Measurements from ENCODE around the gene UNC5B.

UNC5B gene

DNA sequence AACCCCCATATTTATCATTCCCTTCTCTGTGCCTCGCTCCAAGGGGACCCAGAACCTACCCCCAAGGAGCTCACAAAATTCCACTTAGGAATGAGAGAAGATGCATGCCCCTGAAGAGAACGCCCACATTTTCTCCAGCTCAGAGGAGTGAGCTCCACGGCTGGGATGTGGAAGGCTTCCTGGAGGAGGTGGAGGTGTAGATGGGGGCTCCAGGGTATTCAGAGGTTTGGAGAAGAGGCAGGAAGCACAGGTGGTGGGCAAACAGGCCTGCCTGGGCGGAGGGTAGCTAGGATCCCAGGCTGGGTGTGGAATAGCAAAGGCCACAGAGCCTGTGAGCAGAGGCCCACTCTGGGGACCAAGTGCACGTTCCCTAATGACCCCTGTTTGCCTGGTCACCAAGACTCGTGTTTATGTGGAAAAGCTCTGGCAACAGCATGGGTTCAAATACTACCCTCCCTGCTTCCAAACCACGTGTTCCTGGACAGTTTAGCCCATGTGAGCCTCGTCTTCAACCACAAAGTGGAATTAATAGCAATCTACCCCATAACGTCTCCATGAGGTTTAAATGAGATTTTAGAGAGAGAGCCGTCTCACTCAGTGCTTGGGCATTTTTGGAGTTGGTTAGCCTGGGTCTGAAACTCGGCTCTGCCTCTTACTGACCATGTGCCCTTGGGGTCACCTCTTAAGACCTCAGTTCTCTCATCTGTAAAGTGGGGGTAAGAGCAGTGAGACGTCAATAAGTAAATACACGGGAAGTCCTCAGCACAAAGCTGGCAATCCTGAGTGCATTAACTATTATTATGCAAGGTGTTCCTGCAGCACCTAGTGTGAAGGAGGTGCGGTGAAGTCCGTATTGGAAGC is 24.7 kb downstream of the UNC5B start:
- TF ChIP-seq GATA3 (IDR thresholded peaks at IDR 0.05; ENCODE audit: low read depth, low read length) (no peak), GATA2 (IDR thresholded peaks at IDR 0.05; ENCODE audit: low read depth, low read length) (no peak)

DNA sequence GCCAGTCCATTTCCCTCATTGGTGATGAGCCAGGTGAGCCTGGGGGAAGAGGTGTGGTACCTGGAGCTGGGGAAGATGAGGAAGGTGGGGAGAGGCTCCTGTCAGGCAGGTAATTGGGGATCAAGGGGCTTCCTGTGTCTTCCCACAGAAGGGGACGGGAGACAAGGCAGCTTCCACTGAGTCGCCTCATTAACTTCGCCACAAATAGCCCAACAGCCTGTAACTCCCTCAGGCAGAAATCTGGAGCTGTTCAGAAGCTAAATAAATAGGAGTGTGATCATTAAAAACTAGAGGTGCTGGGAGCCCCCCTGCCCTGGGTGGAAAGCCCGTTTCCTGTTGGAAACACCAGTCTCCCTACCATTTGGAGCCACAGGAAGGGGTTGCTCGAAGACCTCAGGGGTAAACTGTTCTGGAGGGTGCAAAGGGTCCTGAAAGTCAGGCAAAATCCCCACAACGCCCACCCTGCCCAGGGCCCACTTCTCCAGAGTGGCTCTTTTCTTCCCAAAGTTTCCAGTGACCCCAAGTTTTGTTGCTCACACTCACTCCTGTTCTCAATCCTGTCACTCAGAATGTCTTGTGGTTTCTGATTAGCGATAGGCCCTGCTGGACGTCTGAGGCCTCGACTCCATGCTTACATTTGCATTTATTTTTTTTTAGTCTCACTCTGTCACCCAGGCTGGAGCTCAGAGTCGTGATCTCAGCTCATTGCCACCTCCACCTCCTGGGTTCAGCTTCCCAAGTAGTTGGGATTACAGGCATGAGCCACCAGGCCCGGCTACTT is 25.7 kb downstream of the UNC5B start:
- no peak for TF ChIP-seq GATA2 (IDR thresholded peaks at IDR 0.05; ENCODE audit: low read depth, low read length)
- TF ChIP-seq GATA3 (IDR thresholded peaks at IDR 0.05; ENCODE audit: low read depth, low read length): no peak

DNA sequence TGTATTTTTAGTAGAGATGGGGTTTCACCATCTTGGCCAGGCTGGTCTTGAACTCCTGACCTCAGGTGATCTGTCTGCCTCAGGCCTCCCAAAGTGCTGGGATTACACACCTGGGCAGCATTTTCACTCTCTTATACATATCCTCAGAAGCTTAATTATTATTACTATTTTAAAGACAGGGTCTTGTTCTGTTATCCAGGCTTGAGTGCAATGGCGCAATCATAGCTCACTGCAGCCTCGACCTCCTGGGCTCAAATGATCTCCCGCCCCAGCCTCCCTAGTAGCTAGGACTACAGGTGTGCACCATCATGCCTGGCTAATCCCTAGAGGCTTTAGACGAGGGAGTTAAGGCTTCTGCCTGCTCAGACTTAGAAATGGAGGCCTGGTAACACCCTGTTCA is 26.3 kb downstream of the UNC5B start:
- no peak for TF ChIP-seq GATA3 (IDR thresholded peaks at IDR 0.05; ENCODE audit: low read depth, low read length)
- no peak for TF ChIP-seq GATA2 (IDR thresholded peaks at IDR 0.05; ENCODE audit: low read depth, low read length)

DNA sequence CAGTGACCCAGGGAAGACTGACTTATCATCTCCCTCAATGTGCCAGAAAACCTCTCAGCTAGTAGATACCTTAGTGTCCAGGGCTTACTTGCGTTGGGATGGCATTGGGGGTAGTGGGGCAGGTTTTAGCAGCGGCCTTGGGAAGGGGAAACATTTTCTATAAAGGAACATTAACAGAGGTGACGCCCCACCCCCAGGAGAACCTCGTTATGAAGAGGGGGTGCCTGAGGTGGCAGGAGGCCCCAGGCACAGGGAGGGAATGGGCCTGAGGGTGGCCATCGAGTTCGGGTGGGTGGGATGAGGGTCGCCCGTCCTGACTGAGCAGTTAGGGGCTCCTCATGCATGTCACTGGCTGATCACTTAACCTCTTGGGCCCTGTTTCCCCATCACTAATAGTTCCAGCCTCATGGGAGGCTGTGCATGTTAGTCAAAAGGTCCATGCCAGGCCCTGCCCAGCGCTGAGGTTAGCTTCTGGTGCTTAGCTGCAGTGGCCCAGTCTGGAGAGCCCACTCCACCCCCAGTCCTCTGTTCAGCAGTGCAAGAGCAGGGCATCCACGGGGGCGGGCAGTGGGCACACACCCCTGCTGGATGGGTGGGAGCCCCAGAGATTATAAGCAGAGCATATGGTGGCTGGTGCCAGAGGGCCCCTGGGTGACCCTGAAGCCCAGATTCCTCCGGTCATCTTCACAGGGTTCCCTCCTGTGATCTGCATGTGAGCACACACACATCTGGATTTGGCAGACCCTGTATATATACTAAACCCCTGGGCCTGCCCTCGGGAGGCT is 27.0 kb downstream of the UNC5B start:
- TF ChIP-seq GATA3 (IDR thresholded peaks at IDR 0.05; ENCODE audit: low read depth, low read length) (no peak), GATA2 (IDR thresholded peaks at IDR 0.05; ENCODE audit: low read depth, low read length) (no peak)

DNA sequence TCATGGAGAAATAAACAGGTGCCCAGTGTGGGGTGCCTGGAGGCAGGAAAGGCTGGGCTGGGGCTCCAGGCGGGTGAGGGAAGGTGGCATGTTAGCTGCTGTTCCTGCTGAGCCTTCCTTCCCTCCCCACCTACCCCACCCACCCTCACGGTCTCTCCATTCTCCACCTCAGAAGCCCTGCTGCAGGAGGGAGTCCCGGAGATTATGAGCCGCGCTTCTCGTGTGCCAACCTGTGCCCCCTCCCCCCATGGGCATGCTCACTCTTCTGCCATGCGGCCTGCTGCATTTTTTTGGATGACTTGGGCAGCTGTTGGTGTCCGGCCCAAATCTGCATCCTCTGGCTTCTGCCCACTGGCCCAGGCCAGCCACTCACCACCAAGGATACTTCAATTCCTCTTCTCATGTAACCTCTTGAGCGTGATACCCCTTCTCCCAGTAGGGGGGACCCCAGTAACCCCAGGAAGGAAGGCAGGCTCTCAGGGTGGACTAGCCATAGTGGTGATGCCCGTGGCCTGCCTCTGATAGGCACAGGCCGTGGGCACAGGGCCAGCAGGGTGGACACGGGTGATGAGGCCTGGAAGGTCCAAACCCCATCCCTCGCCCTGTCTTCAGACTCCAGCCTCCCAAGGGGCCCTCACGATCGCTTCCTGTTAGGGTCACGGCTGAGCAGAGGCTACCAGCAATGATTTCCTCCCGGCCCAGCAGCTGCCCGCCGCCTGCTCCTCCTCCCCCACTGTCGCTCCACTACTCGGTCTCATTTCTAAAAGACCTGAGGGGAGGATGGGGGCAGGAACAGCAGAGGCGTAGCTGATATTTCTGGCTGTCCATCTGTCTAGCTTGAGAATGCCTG is 27.8 kb downstream of the UNC5B start:
- TF ChIP-seq GATA3 (IDR thresholded peaks at IDR 0.05; ENCODE audit: low read depth, low read length): no peak
- TF ChIP-seq GATA2 (IDR thresholded peaks at IDR 0.05; ENCODE audit: low read depth, low read length): no peak

DNA sequence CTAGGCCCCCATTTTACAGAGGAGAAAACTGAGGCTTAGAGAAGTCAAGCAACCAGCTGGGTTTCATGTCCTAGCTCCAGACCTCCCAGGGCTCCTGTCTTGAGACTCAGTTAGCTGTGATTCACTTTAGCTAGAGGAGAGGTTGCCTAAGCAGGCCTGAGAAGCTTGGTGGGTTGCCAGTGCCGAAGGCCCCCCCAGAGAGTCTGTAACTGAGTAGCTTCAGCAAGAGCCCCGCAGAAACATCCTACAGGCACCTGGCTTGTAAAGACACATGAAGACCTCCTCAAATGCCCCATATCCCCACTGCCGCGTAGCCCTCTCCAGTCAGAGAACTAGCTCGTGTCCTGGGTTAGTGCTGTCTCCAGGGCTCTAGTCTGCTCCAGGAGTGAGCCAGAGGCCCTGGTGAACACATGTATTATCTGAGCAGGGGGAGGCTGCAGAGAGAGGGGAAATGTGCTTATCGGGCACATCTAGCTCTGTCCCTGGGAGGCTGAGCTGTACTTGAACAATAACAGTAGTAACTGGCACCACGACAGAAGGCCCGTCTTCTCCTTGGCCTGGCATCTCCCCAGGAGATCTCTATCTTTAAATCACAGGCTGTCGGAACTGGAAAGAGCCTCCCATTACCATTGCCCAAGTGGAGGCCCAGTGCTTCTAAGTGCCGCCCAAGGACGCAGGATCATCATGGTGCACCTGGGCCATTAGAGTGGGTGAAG is 28.9 kb downstream of the UNC5B start:
- TF ChIP-seq GATA2 (IDR thresholded peaks at IDR 0.05; ENCODE audit: low read depth, low read length) (peak; percentile 100), GATA3 (IDR thresholded peaks at IDR 0.05; ENCODE audit: low read depth, low read length) (peak; percentile 100)

DNA sequence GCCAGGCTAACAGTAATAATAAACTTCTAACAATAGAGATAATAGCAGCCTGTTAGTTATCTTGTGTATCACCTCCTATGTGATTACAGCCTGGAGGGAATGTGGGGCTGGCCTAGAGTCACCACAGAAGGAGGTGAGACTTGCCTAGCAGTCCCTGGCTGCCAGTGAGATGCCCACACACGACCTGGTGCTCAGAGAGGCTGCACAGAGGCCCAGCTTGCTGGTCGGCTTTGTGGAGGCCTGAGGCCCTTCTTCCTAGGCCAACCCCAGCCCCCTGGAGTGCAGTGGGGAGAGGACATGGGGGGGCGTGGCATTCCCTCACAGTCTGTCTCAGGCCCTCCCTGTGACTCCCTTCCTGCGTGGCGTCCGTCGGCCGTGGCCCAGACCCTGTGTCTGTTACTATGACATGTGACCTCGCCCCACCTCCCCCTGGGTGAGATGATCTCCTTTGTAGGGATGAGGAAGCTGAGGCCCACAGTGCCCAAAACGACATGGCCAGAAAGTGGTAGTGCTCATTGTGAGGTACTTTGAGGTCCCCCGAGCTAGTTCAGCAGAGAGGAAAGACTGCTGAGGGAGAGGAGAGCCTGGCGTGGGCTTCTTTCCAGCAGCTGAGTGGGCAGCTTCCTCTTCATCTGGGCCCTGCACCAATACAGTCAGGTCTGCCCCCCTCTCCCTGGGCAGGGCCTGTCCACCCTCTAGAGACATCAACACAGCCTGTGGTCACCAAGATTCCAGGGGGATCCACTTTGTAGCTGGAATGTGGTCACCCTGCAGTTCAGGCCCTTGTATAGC is 29.7 kb downstream of the UNC5B start:
- no peak for TF ChIP-seq GATA2 (IDR thresholded peaks at IDR 0.05; ENCODE audit: low read depth, low read length)
- no peak for TF ChIP-seq GATA3 (IDR thresholded peaks at IDR 0.05; ENCODE audit: low read depth, low read length)

DNA sequence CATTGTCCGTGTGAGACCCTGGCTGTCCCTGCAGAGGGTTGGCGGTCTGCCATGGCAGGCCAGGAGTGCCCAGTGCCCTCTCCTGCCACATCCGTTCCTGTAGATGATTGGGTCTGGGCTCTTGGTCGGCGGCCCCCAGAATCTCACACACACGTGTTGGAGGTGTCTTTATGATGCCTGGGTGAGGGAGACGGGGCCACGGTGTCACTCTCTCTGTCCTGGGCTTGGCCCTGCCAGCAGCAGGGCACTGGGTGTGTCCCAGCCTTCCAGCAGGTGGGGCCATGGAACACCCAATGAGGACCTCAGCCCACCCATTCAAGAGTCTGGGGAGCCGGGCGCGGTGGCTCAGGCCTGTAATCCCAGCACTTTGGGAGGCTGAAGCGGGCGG is 30.2 kb downstream of the UNC5B start:
- TF ChIP-seq GATA3 (IDR thresholded peaks at IDR 0.05; ENCODE audit: low read depth, low read length) (no peak), GATA2 (IDR thresholded peaks at IDR 0.05; ENCODE audit: low read depth, low read length) (no peak)

DNA sequence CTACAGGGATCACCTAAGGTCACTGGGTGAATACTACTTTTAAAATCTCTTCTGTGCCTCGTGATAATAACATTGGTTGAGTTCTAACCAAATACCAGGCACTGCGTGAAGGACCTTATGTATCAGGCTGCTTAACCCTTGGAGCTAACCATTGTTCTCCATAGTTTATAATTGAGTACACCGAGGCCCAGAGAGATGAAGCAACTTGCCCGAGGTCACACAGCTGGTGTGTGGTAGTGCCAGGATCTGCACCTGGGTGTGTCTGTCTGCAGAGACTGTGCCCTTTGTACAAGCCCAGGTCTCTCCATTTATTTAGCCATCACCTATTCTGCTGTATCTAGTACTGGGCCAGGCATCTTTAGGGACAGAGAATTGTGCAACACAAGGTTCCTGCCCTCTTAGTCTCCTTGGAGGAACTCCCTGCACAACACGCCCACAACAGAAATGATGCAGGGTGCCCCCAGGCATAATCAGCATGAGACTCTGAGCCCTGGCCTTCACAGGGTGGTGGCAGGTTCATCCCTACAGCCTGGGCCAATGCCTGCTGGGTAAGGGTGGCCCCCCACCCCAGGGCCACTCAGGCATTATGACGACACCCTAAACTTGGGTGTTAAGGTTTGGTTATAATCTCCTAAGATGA is 31.5 kb downstream of the UNC5B start:
- TF ChIP-seq GATA3 (IDR thresholded peaks at IDR 0.05; ENCODE audit: low read depth, low read length) (no peak), GATA2 (IDR thresholded peaks at IDR 0.05; ENCODE audit: low read depth, low read length) (no peak)

DNA sequence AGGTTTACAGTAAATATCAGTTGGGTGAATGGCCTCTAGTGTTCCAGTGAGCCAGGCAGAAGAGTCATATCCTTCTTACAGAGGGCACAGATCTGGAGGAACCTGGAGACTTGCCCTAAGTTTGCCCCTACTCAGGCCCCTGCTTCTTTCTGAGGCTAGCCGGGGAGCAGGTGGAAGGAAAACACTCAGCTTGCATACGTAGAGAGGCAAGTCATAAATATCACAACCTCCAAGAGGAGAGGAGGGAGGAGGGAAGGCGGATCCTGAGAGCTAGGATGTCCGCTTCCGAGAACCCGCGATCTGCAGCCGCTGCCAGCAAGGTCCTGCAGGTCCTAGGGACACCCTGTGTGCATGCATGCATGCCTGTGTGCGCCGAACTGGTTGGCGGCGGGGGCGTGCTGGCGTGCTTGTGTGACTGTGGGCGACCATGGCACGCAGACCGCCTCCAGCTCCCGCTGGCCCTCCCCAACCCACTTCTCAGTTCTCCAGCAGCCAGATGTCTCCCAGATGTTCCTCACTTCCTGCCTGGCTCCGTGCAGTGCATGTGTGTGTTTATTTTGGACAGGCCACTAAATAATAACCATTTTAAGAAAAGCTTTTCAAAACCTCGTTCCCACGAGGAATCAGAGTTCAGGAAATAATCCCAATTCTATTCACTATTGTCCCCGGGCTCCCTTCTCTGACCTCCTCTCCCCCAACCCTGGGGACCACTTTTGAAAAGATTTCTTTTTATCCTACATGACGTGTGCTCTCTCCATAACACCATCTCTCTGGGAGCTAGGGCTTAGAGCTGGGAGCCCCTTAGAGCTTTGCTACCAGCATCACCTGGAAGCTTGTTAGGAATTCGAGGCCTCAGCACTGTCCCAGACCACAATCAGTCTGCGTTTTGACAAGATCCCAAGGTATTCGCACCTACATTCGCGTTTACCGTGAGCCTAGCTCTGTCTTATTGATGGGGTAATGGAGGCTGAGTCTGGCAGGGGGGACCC is 32.4 kb downstream of the UNC5B start:
- no peak for TF ChIP-seq GATA3 (IDR thresholded peaks at IDR 0.05; ENCODE audit: low read depth, low read length)
- peak; percentile 13; the same call in 1 of the 2 replicates for TF ChIP-seq GATA2 (IDR thresholded peaks at IDR 0.05; ENCODE audit: low read depth, low read length)

All from SH-SY5Y (cell line).